Stimulated activated CD4-positive, alpha-beta T cell treated with anti-CD3 and anti-CD28 coated beads, Interleukin-4, amount 100 ng/mL, for 24 hours (primary cell): ENCODE data around the gene IGFL4.

Experiments
- DNase-seq: peaks from one replicate; pipeline ENCODE4 v3.0.0-alpha.2; 2020

Gene IGFL4

DNA sequence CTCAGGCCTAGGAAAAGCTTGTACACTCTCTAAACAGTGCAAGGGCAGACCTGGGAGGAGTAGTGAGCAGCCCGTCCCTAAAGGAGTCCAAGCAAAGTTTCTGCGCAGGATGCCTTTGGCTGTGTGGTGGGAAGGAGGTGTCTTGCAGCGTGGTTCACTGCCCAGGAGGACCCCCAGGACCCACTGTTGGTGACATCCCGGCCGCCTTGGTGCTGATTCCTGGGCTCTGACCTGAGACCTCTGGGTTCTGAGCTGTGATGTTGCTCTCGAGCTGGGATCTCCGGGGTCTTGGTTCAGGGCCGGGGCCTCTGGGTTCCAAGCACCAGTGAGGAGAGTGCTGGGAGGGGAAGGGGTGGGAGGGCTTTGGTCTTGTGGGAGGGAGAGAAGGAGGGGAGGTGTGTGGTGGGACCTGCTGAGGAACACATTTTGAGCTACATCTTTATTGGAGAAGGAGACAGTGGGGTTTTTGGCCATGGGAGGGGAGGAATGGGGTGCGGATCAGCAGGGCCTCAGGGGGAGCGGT is 22.0 kb downstream of the IGFL4 start:
- DNase-seq = no peak

DNA sequence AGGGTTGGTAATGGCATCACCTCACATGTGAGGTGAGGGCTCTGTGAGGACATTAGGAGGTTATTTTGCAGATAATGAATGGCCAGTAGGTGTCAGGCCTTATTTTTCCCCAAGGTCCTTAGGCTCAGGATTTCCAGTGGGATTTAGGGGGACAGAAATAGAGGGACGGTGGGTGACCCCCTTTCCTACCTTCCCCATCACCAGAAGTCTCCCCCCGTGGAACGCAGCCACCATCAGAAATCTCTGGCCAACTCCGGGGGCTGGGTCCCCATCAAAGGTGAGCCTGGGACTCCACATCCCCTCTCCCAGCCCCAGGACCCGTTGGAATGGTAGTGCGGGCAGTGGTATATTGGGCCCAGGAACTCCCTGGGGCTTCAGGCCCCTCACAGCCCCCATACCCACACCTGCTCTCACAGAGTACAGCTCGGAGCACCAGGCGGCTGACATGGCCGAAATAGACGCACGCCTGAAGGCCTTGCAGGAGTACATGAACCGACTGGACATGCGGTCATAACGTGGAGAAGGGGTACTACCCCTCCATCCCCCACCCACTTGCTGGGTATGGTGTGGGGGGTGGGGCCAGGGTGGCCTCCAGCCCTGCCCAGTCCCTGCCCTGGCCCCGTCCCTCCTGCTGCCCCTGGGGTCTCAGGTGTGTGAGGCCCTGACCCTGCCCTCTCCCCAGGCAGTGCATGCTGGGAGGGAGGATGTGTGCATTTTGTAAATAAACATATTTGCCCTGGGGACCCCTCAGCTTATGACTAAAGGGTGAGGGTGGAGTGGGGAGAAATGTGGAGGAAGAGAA is 22.7 kb downstream of the IGFL4 start:
- no peak for DNase-seq

DNA sequence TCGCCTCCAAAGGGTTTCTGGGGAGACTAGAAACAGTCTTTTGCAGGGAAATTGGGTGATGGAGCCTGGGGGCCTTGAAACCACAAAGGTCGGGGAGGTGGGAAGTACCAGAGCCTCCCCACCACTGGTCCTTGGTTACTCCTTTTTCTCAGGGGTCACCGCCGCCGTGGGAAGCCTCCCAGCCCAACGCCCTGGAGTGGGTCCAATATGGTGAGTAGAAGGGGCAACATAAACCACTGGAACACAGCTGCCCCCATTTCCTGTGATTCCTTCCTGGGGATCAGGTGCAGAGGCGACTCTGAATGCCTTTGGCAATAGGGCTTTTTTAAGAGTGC is 23.7 kb downstream of the IGFL4 start:
- DNase-seq = no peak

DNA sequence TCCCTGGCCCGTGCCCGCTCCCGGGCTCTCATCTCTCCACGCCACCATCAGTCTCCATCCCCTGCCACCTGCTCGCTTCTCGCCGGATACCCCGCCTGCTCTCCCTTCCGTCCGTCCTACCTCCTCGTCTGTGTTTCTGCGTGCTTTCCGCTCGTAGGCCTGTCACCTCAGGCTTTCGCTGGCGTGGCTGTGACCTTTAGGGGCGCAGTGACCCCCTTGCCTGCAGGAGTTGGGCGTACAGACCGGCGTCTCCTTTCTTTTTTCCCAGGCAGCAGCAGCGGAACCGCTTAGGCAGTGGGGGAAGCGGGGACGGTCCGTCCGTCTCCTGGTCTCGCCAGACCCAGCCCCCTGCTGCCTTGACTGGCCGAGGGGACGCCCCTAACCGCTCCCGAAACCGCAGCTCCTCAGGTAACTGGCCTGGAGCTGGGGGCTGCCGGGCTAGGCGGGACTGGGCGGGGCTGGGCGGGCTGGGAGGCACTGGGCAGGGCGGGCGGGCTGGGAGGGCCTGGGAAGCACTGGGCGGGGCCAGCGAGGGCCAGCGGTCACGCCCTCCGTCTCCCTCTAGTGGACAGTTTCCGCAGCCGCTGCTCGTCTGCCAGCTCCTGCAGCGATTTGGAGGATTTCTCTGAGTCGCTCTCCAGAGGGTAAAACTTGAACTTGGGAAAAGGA is 24.2 kb downstream of the IGFL4 start:
- peak; percentile 85 for DNase-seq

DNA sequence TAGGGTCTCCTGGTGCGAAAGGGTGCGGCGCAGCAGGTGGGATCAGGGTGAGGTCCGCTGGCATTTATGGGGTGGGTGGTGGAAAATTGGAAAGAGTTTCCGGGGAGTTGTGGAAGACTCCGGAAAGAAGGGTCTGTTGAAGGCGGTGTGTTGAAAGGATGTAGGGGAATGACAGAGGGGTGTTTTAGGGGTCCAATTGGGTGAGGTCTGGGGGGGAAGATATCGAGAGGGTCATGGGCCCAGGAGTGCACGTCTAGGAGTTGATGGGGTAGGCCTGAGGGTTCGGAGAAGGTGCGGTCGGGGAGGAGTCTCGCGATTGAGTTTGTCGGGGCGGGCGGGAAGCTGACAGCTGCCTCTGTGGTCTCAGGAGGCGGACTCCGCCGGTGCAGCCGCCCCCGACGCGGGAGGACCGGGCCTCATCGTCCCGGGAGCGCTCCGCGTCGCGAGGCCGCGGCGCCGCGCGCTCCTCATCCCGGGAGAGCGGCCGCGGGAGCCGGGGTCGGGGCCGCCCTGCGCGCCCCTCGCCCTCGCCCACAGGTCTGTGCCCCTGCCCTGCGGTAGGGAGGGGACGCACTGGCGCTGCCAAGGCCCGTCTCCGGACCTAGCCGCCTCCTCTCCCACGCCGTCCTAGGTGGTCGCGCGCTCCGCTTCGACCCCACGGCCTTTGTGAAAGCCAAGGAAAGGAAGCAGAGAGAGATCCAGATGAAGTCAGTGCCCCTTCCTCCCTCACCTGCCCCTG is 24.9 kb downstream of the IGFL4 start:
- peak; percentile 29 for DNase-seq

DNA sequence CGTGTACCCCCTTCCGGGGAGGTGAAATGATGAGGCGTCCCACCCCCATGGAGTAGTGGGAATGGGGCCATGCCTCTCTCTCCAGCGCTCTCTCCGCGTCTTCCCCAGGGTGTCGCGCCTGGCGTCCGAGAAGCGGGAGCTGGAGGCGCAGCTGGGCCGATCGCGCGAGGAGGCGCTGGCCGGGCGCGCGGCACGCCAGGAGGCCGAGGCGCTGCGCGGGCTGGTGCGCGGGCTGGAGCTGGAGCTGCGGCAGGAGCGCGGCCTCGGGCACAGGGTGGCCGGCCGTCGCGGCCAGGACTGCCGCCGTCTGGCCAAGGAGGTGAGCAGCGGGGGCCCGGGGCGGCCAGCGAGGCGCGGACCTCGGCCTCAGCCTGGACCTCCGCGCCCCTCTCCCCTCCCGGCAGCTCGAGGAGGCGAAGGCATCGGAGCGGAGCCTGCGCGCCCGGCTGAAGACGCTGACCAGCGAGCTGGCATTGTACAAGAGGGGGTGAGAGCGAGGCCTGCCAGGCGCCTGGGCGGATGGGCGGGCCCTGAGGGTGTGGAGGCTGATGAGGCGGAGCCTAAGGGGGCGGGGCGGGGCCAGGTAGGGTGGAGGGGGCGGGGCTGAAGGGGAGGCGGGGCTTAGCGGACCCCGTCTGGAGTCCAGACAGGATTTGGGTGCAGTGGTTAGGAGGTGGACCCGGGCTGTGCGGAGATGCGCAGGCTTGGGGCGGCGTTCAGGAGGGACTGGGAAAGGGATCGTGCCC is 25.7 kb downstream of the IGFL4 start:
- peak; percentile 59 for DNase-seq

DNA sequence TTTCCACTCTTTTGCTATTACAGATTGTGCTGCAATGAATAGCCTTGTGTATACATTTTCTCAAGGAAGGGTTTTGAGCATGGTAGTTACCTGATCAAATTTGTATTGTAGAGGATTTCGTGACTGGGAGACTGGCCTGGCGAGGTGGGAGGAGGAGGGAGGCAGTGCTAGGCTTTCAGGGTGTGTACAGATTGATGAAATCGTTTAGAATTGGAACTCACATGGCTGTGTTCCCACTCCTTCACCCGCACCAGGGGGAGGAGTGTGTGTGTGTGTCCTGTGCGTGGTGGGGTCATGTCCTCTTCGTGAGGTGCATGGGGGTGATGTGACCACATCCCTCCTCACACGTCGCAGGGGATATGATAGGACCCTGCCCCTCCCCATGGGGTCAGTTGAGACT is 26.3 kb downstream of the IGFL4 start:
- DNase-seq = no peak

DNA sequence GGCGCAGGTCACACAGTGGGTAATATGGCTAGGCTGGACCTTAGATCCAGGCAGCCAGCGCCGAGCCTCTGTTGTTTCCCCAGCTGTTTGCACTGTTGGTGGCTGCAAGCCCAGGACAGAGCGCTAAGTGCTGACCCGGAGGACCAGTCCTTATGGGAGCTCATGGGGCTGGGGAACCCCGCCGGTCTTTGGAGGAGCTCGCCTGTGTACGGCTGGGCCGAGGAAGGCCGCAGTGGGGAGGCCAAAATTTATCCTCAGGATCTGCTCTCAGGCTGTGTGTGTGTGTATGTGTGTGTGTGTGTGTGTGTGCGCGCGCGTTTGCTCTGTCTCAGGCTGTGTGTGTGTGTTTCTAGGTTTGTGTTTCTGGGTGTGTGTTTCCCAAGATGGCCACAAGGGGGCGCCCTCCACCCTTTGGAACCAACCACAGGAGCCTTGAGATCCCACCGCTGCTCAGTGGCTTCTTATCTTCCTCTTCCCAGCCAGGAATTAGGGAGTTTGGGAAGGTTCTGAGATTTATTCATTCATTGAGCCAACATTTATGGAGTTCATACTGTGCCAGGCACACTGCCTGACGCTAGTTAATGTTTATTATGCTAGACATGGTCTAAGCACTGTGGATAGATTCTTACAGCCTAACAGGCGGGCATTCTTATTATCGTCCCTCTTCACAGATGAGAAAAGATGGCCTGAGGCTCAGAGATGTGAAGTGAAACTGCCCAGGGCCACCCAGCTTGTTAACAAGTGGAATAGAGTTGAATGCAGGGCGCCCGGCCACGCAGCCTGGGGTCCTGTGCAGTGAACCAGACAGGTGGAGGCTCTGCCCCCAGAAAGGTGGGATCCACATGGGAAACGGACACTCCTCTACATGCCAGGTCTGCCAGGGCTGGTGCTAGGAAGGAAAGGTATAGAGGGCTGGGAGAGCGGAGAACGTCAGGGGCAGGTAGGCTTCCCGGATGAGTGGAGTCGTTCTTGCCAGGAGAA is 31.0 kb downstream of the IGFL4 start:
- DNase-seq = peak; percentile 73

DNA sequence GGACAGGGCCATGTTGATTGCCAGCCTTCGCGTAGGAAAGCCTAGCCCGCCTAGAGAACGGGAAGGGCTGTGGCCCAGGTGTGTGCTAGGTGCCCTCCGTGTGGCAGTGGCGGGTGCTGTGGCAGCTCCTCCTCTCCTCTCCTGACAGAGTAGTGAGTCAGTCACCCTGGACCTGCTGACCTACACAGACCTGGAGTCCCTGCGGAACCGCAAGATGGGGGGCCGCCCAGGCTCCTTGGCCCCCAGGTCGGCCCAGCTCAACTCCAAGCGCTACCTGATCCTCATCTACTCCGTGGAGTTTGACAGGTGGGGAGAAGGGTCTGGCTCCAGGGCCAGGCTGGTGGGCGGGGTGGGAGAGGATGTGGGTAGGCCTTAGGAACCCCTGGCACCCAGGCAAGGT is 34.4 kb downstream of the IGFL4 start:
- DNase-seq = no peak

DNA sequence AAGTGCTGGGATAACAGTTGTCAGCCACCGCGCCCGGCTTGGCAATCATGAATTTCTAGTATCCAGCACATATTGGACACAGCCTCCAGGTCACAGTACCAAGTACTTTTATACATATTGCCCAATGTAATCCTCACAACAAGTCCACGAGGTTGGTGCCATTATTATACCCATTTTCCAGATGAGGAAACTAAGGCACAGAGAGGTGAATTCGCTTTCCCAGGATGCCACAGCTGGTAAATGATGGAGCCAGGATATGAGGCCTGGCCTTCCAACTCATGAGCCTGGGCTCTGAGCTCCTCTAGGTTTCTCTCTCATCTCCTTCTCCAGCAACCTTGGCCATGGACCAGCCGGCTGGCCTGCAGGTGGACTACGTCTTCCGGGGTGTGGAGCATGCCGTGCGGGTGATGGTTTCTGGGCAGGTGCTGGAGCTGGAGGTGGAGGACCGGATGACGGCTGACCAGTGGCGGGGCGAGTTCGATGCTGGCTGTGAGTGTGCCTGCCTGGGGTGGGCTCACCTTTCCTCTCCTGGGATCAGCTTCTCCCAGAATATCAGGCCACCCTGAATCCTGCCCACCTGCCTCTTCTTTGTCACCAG is 38.0 kb downstream of the IGFL4 start:
- no peak for DNase-seq

DNA sequence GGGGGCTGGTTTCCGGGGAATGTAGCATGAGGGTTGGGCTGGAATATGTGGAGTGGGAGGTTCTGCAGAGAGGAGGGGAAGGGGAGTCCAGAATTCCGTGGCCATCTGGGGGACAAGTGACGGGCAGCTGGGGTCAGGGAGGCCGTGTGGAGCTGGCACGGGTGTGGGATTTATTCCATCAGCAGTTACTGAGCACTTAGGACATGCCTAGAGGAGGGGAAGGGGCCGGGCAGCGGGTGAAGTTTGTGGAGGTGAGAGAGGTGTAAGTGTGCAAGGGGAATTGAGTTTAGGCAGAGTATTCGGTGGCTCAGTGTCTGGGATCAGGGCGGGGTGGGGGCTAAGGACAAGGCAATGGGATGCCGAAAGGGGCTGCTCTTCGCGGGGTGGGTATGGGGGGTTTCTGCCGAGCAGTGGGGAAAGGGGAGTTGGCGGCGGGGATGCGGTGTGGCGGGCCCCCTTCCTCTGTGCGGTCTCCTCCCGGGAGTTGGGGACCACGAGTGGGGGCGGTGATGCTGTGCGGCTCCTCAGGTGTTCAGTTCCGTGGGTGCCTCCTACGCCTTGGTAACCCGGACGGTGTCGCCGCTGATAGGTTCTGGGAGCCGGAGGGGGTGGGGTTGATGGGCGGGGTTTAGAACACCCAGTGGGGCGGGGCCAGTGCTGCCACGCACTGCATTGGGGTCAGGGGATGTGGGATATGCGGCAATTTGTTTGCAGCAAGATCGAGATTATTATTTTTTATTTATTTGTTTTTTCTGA is 40.1 kb downstream of the IGFL4 start:
- DNase-seq = peak; percentile 59

DNA sequence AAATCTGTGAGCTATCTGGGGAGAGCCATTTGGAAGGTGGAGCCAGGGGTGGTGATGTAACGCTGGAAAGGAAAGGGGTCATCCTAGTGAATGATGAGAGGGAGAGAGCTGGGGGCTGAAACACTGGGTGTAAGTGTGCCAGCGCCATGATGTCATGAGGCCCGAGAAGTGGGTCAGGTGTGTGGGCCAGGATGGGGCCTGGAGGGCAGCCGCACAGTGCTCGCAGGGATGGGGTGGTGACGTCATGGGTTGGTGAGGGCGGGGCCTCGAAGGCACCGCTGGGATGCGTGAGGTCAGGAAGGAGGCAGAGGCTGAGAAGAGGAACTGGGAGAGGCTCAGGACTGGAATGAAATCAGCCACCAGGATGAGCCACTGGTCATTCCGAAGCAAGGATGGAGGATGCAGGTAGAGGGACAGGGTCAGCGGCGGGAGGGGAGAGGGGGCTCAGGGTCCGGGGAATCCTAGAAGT is 41.1 kb downstream of the IGFL4 start:
- DNase-seq = no peak

DNA sequence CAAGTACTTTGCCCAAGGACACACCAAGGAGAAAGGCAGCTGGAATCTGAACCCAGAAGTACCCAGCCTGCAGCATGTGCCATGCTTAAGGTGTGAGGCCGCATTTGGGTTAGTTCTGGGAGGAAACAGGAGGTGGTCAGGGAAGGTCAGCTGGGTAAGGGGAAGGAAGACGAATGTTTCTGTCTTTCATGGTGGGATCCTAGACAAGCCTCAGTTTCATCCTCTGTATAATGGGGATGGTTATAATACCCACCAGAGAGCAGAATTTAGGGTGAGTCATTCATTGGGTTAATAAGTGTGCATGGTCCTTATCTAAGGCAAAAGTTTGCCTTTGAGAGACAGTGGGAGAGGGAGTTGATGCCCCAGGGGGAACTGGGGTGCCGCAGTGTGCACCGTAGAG is 42.0 kb downstream of the IGFL4 start:
- DNase-seq = no peak

DNA sequence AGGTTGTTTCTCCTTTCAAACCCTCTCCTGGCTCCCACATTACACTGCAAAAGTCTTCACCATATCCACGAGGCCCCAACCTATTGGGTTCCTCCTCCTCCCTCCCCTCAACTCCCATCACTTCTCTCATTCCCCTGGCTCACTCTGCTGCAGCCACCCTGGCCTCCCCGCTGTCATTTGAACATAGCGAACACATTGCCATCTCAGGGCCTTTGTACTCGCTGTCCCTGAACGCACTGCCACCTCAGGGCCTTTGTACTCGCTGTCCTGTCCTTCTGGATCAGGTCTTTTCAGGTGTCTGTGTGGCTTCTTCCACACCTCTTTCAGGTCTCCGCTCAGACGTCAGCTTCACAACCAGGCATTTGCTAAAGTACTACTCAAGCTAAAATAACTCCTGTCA is 43.9 kb downstream of the IGFL4 start:
- no peak for DNase-seq

DNA sequence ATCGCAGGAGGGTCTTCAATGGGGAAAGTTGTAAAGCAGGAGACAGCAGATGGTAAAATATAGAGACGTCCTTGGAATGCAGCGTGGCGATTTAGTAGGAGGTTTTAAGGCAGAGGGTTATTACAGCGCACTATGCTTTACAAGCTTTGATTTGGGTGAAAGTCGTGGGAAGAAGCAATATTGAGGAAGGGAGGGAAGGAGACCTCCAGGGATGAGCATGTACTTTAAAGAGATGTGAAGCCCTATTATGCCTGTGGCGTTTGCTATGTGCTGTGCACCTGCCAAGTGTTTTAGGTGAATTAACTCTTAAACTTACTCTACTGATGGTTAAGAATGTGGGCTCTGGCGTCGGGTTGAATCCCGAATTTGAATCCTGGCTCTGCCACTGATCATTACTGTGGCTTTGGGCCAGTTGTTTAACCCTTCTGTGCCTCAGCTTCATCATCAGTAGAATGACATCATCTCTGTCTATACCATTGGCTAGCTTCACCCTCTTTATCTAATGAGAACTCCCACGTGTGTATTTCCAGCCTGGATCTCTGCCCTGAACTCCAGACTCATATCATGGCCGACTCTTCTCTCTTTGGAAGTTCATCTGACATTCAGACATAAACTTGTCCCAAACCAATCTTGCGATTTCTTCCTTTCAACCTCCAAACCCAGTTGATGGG is 45.0 kb downstream of the IGFL4 start:
- DNase-seq = no peak

DNA sequence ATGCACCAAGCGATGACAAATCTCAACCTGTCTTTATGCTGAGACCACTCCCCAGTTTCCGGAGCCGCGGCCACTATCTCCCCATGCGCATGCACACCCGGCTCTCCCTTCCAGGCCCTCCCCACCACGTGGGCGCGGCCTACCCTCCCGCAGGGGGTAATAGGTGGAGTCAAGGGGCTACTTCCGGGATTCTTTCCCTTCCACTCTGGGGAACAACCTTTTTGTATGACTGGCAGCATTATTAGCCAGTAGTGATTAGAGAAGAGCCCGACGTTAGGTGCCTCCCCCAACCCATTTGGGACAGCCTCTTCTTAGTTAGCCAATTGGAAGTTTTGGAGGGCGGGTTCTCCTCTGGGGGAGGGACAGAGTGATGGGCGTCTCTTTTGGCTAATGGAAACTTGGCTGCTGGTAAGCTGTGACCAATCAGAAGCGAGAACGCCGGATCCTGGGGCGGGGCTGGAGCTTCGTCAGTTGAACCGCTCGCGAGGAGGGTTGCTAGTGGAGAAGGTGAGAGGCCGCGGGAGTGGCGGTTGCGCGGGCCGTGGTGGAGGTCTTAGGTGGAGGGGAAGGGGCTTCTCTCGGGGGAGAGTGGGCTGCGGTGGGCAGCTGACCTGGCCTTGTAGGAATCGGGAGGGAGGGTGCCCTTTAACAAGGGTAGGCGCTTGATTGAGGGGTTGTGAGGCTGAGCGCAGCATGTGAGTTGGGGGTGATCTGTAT is 45.6 kb downstream of the IGFL4 start, which contains the start of gene CCDC61:
Gene CCDC61 (plus strand): TSS at position 470 of the 717 bp plus-strand sequence. CDS start 7,552 bp downstream, outside the sequence.
- DNase-seq = peak; percentile 96

DNA sequence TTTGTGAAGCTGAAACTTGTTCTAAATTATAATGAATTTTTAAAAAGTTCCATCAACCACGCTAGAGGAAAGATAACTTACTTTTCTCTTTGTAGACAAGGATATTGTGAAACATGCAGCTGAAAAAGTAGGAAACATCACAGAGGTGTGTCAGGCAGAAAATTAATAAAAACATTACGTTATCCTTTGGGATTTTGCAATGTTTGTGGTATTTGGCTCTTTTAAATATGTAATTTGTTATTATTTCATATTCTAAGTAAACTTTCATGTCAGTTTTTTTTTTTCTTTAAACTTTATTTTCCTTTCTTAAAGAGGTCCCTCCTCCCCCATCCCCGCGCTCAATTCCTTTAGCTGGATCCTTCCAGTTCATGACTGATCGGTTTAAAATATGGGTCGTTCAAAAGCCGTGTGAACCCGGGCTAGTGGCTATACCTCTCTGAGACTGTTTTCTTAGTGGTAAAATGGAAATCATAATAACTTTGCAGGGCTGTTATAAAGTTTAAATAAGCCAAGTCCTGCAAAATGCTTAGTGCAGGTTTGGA is 46.3 kb downstream of the IGFL4 start:
- DNase-seq = no peak

DNA sequence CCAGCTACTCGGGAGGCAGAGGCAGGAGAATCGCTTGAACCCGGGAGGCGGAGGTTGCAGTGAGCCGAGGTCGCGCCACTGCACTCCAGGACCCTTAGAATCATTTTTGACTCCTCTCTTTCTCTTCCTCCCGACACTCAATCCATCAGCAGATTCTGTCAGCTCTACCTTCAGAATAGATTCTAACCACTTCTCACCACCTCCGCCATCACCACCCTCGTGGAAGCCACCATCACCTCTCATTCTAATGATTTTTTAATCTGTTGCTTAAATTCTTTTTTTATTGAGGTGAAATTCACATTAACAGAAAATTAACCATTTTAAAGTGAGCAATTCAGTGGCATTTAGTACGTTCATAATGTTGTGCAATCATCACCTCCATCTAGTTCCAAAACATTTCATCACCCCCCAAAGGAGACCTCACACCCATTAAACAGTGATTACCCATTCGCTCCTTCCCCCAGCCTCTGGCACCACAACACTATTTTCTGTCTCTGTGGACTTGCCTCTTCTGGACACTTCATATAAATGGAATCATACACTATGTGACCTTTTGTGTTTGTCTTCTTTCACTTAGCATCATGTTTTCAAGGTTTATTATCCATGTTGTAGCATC is 50.6 kb downstream of the IGFL4 start:
- DNase-seq = no peak
